Bronchial epithelial cell (primary cell): ENCODE measurements around the gene IRX4. TPM values are rescaled to one million over a fixed set of nuclear protein-coding genes. Genes with fewer than 3 reads are reported as not detected.

ENCODE experiments used
- DNase-seq: peaks from one replicate; pipeline ENCODE4 v3.0.0-alpha.2; 2010; ENCODE audit warnings: low read depth
- FAIRE-seq: peaks from 2 replicates; lab custom pipeline; 2011; peaks lifted over from hg19 to GRCh38; lab: Jason Lieb, UNC
- H3K27me3 ChIP-seq: 2 replicates; pipeline ENCODE4 v1.5.1; 2011; ENCODE audit warnings: low read length; ENCODE audit not compliant: control insufficient read depth, insufficient read depth
- H3K36me3 ChIP-seq: 2 replicates; pipeline ENCODE4 v1.5.1; 2011; ENCODE audit warnings: low read length; ENCODE audit not compliant: control insufficient read depth, insufficient read depth
- H3K4me3 ChIP-seq: 2 replicates; pipeline ENCODE4 v1.5.1; 2011; ENCODE audit warnings: mild to moderate bottlenecking, low read depth, low read length, control low read depth
- total RNA-seq: library from RNA; depleted of rRNA; stranded (reverse); fragments of >200 nt; gene quantifications from 2 replicates; pipeline ENCODE4 v1.2.1, GENCODE V29; 2014
- TF ChIP-seq, protein P1 (sequence below): IDR thresholded peaks from 2 replicates; pipeline ENCODE4 v1.5.1; 2011; ENCODE audit warnings: mild to moderate bottlenecking, moderate library complexity, low read length, control low read depth, inconsistent platforms; ENCODE audit not compliant: insufficient read depth, severe bottlenecking

IRX4 gene
- total RNA-seq, 1 donor from 2014 or later, result 1.1 TPM

DNA sequence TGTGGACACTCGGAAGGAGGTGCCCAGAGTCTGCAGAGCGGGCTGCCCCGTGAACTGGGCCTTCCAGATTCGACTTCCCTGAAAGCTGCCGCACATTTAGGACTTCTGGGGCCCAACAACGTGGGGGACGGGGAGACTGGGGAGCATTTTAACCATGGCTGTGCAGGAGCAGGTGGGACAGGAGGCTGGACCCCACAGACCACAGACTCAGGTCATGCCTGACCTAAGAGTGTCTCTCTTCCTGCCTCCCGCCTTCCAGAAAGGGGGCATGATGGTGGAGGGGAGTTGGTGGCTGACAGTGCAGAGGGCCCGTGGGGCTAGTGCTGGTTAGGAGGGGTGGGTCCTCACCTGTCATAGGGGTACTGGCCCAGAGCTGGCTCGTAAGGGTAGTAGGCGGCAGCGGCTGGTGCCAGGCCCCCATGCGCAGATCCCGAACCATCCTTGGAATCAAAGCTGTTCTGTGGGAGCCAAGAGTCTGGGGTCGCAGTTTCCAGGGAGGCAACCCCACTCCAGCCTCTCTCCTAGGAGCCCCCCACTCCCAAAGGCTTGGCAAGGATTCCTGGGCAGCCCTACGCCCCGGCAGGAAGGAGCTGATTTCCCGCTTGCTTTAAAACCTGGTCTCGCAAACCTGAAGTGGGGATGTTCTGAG is 2.2 kb downstream of the IRX4 start:
- TF ChIP-seq, protein P1, sequence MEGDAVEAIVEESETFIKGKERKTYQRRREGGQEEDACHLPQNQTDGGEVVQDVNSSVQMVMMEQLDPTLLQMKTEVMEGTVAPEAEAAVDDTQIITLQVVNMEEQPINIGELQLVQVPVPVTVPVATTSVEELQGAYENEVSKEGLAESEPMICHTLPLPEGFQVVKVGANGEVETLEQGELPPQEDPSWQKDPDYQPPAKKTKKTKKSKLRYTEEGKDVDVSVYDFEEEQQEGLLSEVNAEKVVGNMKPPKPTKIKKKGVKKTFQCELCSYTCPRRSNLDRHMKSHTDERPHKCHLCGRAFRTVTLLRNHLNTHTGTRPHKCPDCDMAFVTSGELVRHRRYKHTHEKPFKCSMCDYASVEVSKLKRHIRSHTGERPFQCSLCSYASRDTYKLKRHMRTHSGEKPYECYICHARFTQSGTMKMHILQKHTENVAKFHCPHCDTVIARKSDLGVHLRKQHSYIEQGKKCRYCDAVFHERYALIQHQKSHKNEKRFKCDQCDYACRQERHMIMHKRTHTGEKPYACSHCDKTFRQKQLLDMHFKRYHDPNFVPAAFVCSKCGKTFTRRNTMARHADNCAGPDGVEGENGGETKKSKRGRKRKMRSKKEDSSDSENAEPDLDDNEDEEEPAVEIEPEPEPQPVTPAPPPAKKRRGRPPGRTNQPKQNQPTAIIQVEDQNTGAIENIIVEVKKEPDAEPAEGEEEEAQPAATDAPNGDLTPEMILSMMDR, result no peak
- DNase-seq (no peak), FAIRE-seq (no peak)
- Histone ChIP-seq H3K4me3 (no peak overlapping the region), H3K27me3 (peaks cover 68% of the 10 kb centered on the region), H3K36me3 (no peaks in the 10 kb centered on the region)

DNA sequence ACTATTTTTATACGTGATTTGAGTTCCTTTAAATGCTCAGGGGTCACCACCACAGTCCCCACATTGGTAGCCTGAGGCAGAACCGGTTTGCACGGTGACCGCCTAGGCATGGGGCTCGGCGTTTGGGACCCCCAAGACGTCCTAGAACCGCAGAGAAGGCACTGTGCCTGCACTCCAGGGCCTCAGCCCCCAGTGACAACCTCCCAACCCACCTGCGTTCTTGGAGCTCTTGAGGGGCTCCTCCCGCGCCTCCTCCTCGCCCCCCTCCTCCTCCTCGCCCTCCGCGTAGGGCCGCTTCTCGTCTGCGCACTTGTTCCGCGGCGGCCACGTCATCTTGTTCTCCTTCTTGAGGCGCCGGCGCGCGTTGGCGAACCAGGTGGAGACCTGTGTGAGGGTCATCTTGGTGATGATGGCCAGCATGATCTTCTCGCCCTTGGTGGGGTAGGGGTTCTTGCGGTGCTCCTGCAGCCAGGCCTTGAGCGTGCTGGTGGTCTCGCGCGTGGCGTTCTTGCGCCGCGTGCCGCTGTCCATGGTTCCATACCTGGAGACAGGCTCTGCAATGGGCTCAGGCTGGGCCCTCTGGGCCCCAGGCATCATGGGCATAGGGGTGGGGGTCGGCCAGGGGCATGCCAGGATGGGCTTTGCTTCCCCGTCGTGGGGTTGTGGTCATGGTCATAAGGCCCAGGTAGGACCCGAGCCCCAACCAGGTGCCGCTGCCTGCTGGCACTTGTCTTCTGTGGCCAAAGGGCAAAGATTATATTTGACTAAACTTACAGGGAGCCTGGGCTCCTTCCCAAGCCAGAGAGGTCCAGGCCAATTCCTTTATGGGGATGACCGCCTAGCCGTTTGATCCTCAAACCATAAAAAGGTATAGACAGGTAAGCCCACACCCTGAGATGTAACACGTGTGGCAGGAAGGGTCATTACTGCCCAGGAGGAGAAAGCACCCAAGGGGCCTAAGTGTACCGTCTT is 3.1 kb downstream of the IRX4 start:
- FAIRE-seq (no peak), DNase-seq (no peak)
- Histone ChIP-seq H3K27me3 (peaks cover 69% of the 10 kb centered on the region), H3K36me3 (no peaks in the 10 kb centered on the region), H3K4me3 (no peak overlapping the region)
- TF ChIP-seq, protein P1, result no peak

DNA sequence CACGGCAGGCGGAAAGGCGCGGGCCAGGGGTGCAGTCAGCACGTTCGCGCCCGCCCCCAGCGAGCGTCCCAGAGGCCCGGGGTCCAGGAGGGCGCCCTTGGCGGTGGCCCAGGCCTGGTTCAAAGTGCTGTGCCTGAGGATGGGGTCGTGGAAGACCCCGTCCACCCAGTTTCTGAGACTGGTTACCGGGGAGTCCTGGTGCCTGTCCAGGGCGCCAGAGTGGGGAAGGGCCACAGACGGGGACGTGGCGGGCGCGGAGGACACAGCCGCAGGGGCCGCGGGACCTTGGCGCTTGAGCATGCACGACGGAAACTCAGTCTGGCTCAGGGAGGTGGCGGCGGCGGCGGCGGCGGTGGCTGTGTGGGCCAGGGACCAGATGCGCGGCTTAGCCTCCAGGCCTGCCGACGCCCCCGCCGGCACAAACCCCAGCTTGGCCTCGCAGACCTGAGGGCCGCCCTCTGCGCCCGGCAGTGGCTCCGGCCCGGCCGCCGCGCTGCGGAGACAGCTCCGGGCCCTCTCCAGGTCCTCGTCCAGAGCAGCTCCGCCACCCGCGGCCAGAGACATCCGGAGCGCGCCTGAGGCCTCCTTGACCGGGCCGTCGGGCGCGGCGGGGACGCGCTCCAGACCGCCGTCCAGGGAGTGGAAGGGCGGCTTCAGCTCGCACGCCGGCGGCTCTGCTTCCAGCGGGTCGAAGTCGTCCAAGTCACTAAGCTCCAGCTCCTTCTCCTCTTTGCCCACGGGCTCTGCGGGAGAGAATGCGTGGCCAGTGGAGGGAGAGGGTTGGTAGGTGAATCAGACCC is 4.5 kb downstream of the IRX4 start:
- TF ChIP-seq, protein P1, result no peak
- DNase-seq, result no peak
- Histone ChIP-seq H3K36me3 (no peaks in the 10 kb centered on the region), H3K27me3 (peaks cover 70% of the 10 kb centered on the region), H3K4me3 (no peak overlapping the region)
- FAIRE-seq, result no peak

DNA sequence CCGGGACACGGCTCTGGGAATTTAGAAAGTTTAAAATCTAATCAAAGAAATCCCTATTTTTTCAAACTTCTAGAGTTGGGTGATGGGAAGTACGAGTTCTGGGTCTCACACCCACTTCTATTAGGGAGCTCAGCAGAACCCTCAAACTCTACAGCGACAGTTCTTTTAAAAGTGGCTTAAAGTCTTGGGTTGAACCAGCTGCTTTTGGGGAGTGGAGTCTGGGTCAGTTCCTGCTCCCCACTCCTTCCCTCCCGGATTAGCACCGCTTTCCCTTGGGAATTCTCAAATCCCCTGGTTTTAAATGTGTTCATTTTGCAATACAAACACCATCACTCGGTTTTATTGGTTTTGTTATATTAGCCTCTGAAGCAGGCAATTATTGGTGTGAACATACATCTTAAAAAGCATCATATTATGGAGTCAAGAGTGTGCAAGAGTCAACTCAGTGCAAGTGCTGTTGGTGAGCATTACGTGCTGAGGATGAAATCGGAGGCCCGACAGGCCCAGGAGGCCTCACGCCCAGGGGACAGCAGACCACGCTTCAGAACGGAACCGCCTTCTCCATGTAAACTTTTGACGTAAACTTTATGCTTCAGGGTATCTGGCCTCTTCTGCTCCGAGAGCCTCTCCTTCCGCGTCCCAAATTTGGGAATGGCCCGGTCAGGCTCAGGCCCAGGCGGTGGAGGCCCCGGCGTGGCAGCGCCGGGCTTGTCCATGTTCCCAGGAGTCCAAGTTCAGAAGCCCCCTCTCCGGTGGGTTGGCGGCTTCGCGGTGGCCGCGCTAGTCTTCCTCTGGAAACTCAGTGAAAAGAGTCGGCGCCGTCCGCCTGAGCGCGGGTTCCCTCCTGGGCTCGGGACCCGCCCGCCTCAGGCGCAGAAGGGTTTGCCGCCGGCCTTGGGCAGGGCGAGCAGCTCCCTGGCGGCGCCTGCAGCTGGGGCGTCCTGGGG is 5.3 kb downstream of the IRX4 start:
- no peak for DNase-seq
- FAIRE-seq, result no peak
- Histone ChIP-seq H3K27me3 (peaks cover 67% of the 10 kb centered on the region), H3K4me3 (no peak overlapping the region), H3K36me3 (no peaks in the 10 kb centered on the region)
- TF ChIP-seq, protein P1, result no peak

DNA sequence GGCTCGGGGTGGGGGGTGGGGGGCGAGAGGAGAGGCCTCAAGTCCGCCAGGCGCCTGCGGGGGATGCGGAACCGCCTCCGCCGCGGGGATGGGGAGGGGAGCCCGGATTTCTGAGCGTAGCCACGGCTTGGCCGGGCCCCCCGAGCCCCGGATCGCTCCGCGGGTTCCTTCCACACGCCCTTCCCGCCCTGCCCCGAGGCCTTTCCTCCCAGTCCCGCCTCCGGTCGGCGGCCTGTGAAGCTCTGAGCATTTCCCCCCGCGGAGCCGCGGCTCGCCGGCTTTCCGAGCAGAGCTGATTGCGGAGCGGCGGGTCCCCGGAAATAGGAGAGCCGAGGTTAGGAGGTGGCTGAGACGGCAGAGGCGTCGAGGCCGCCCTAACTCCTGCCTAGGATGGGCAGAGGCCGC is 6.1 kb downstream of the IRX4 start:
- TF ChIP-seq, protein P1, result no peak
- peaks cover 62% of the 10 kb centered on the region for H3K27me3 ChIP-seq
- DNase-seq (no peak), FAIRE-seq (no peak)
- H3K4me3 ChIP-seq, result no peak overlapping the region
- no peaks in the 10 kb centered on the region for H3K36me3 ChIP-seq
